Ammon's horn (tissue), 1 donor: ENCODE data around the gene SPINT1.
A peak's percentile ranks its signal among the peaks of the same experiment; 100 is the strongest.

Experiments used
- DNase-seq: peaks from one replicate; pipeline ENCODE4 v3.0.0-alpha.2; 2016; ENCODE audit warnings: low spot score

SPINT1 gene

GRCh38 chr15:40892447-40893012 is 48.7 kb downstream of the SPINT1 start:
- no peak for DNase-seq

- no peak for DNase-seq
Observed at GRCh38 chr15:40893019-40893670, 49.3 kb downstream of the SPINT1 start.

- peak; percentile 99 for DNase-seq
Observed at GRCh38 chr15:40893733-40894680, 50.2 kb downstream of the SPINT1 start, which contains the start of gene VPS18. VPS18 (plus strand) TSS chr15:40894450; CDS start chr15:40894769, 319 bp downstream.

- DNase-seq: peak; percentile 37
Observed at GRCh38 chr15:40894681-40895448, 51.0 kb downstream of the SPINT1 start.

- no peak for DNase-seq
Observed at GRCh38 chr15:40899536-40900207, 55.8 kb downstream of the SPINT1 start.

- DNase-seq: no peak
Observed at GRCh38 chr15:40900256-40901052, 56.6 kb downstream of the SPINT1 start.

- no peak for DNase-seq
Observed at GRCh38 chr15:40901053-40901443, 57.2 kb downstream of the SPINT1 start.

GRCh38 chr15:40902605-40903561 is 59.0 kb downstream of the SPINT1 start:
- peak; percentile 80 for DNase-seq

- DNase-seq: no peak
Observed at GRCh38 chr15:40904552-40905201, 60.8 kb downstream of the SPINT1 start.

- DNase-seq: peak; percentile 72
Observed at GRCh38 chr15:40906091-40906990, 62.5 kb downstream of the SPINT1 start.

- peak; percentile 56 for DNase-seq
Observed at GRCh38 chr15:40906991-40907802, 63.3 kb downstream of the SPINT1 start.
